DMS53 treated with DMSO at 0.1 percent for 48 hours (cell line): Measurements from ENCODE around the gene SLC38A1.
"Not testable (repeated sequence)": the region's sequence is repeated elsewhere in the genome, so short reads cannot be mapped to it uniquely, and the experiment has no call there.

ENCODE experiments used
- DNase-seq: peaks from one replicate; lab custom pipeline; 2025; ENCODE audit not compliant: unreplicated experiment; lab: John Stamatoyannopoulos, UW

Gene SLC38A1

DNA sequence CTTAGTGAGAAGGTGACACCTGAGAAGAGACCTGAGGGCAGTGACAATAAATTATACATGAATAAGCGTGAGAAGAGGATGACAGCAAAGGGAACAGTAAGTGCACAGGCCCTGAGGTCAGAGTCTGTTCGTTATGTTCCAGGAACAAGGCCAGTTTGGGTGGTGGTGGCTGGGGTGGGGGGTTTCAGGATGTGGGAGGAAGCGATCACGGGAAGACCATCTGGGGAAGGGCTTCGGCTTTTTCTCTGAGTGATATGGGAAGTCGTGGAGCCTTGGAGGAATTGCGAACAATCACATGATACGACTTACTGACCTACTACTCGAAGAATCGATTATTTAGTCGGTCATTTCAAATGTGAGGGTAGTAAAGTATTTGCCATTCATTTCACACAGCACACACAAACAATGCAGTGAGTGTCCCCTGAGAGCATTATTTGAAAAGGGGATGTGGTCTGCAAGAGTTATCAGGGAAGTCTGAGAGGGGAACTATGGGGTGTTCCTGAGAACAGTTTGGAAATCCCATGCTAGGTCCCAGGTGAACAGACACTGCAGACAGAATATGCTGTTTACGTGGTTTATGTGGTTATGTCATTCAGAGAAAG, 94.7 kb downstream of the SLC38A1 start:
- DNase-seq: no peak

GRCh38 chr12:46168426-46168825, 100.4 kb downstream of the SLC38A1 start:
- no peak for DNase-seq

GRCh38 chr12:46167412-46167811, 101.4 kb downstream of the SLC38A1 start:
- no peak for DNase-seq

GRCh38 chr12:46165191-46165590, 103.7 kb downstream of the SLC38A1 start:
- no peak for DNase-seq

- no peak for DNase-seq
Measured at GRCh38 chr12:46164186-46164761, 104.6 kb downstream of the SLC38A1 start.

DNA sequence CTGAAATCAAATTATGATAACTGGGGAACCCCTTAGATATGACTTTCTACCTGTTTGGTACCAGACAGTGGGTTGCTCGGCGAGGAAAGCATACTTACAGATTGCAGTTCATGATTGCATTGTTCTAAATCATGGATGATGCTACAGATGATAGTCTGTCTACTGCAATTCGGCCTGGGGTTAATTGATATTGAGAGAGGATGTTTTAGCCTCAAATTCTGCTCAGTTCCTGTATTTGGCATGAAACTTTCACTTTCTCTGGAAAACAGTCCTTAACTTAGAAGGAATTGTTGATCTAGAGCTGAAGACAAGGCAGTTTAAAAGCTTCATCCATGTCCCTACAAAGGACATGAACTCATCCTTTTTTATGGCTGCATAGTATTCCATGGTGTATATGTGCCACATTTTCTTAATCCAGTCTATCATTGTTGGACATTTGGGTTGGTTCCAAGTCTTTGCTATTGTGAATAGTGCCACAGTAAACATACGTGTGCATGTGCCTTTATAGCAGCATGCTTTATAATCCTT, 106.2 kb downstream of the SLC38A1 start:
- not testable (repeated sequence) for DNase-seq

DNA sequence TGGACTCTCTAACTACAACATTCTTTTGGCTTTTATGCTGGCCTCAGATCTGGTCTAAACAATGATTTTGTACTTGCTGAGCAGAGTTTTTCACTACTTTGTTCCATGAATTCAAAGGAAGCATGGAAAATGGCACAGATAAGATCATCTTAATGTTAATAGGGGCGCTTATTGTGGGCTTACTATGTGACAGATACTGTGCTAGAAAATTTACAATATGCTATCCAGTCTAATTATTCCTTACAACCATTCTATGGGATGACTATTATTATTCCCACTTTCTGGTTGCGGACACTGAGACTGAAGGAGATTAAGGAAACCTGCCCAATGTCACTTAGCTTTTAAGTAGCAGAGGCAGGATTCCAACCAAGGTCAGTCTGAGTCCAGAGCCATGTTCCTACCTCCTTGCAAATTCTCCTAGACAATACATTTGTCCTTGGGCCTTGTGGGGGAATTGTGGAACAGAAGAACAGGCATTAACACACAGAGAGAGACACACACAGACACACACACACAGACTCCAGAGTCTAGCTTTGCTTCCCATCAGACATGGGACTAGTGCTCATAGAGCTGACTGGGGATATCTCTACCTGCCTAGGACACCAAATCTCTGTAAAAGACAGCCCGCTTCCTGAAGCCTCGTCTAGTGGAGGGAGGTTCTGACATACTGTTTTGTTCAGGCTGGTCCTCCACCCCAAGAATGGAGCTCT, 107.7 kb downstream of the SLC38A1 start:
- DNase-seq: no peak

DNA sequence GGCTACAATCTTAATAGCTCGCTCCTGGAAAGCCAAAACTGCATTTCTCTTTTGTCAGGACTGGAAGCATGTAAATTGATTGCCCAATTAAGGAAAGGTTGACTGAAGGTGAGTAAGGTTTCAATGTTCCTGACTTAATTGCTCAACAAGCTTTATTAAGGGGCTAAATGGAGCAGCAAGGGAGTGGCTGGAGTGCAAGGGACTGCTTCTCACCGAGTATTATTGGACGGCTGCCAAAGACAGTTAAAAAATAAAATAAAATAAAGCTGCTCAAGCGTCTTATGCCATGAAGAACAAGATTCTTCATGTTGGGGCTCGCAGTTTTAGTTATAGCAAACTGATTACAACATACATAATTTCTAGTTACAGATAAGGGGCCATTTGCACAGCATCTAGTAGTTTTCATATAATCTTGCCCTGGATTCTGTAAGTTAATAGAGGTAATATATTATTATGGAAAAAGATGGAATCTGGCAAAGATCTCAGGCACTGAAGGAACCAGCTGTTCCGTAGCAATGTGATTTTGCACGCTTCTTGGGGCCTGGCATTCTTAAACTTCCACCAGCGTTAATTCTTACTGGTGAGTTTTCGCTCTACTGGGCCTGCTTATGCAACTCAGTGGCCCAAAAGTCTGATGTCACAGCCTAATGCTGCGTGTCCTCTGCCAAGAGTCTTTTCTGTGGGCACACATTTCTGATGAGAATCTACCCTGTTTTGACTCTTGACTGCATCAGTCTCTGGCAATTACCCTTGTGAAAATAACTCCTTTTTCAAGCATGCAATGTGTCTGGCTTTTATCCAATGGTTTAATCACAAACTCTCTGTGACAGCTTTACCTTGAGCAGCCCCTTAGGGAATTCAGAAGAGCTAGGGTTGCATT, 108.5 kb downstream of the SLC38A1 start:
- DNase-seq: no peak

DNA sequence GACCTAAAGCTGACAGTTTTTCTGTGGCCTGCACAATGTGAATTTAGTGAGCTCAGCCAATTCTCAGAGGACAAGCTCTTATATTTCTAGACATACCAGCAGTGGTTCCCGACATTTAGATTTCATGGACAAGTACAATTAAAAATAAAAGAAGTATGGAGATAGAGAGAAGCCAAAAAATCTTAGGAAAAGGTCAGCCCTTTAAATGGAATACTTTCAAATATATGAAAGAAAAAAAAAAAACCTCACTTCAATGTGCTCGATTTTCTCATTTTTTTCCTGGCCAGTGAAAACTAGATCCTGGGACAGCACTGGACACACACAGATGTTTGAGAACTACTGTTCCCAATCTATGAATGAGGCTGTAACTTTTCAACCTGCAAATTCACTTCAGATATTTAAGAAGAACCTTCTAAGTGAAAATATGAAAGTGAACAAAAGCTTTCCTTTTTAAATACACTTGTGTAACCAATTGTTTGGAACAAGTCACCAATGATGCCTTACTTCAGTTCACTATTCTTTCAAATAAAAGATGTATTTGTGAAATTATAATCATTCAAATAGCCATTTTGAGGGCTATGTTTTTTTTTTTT, 109.4 kb downstream of the SLC38A1 start:
- DNase-seq: no peak

GRCh38 chr12:46158501-46158900, 110.3 kb downstream of the SLC38A1 start:
- no peak for DNase-seq

DNA sequence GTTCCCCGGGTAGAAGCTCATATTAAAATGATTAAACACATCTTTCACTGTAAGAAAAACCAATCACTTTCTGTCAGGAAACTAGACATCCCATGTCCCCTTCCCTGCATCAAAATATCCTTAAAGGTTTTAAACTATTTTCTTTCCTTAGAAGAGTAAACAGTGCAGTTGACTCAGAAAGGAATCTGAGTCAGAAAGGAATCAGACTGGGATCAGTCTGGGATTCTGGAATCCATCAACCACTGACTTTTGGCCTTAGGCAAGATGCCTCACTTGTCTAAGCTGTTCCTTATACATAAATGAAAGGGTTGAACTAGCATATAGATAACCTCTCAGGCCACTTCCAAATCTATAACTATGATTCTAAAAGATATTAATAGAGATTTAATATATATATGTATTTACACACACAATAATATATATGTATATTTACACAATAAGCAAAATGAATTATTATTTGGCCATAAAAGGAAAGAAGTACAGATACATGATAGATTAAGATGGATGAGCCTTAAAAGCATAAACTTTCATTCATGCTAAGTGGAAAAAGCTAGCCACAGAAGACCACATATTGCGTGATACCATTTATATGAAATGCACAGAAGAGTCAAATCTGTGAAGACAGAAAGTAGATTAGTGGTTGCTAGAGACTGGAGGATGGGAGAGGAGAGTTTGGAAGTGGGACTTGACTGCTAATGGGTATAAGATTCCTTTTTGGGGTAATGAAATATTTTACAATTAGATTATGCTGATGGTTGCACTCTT, 114.4 kb downstream of the SLC38A1 start:
- DNase-seq: no peak

DNA sequence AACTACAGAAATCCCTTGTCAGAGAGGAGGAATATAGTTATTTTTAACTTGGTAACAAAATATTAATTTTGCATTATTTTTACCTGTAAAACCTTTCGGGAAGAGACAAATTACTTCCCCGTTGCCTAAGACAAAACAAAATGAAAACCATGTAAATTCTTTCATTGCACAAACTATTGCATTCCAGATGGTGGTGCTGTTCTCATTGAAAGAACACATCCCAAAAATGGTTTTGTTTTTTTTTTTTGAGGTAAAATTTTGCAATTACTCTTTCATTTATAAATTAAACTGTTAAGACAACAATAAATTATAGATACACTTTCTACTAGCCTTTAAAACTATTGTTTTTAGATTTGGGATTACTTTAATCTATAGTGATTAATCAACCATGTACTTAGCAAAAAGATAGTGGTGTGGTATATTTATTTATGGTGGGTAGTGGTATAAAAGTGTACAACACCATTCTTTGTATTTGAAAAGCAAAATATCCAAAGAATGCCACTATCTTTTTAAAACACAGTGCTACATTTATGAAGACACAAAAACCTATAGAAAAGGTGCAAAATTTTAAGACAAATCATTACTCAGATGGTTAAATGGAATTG, 115.5 kb downstream of the SLC38A1 start:
- DNase-seq: peak; percentile 58

DNA sequence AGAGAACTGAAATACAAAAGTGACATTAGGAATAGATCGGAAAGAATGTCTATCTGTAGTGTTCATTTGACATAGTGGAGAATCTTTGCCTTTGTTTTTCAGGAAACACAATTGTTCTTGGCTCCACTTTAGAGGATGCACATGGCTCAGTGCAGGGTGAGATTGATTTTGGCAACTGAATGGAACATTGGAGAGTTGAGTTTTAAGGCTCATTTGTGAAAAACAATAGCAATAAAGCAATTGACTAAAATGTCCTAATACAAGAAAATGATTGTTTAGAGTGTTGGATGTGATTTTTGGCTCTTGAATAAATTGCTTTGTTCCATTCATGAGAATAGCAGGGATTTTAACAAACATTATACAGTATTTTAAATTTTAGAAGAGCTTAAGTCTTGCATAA, 116.4 kb downstream of the SLC38A1 start:
- DNase-seq: no peak

- DNase-seq: no peak
Measured at GRCh38 chr12:46150735-46151134, 118.1 kb downstream of the SLC38A1 start.

DNA sequence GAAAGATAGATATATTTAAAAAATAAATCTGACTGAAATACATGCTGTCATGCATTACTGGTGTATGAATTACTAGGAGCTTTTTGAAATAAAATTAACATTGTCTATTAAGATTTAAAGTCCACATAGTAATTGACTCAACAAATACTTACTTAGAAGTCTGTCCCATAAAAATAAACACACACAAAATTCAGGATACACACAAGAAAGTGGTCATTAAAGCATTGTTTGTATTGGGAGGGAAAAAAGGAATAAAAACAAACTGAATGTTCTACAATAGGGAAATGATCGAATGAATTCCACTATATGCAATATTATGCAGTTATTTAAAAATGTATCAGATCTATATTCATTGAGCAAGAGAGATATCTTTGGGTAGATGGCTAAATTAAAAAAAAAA, 118.9 kb downstream of the SLC38A1 start:
- no peak for DNase-seq

DNA sequence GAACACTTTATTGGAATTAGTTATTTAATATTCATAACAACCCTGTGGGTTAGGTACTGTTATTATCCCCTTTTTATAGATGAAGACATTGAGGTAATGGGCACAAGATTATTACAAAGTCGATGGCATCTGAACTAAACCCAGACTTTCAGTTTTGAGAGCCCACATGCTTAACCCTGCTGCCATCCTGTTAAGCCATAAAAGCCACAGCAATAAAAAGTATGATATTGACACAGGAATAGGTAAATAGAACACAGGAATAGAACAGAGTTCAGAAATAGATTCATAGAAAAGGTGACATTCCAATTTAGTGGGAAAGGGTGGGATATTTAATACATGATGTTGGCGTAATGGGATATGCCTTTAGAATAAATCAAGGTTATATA, 119.8 kb downstream of the SLC38A1 start:
- peak; percentile 55 for DNase-seq

DNA sequence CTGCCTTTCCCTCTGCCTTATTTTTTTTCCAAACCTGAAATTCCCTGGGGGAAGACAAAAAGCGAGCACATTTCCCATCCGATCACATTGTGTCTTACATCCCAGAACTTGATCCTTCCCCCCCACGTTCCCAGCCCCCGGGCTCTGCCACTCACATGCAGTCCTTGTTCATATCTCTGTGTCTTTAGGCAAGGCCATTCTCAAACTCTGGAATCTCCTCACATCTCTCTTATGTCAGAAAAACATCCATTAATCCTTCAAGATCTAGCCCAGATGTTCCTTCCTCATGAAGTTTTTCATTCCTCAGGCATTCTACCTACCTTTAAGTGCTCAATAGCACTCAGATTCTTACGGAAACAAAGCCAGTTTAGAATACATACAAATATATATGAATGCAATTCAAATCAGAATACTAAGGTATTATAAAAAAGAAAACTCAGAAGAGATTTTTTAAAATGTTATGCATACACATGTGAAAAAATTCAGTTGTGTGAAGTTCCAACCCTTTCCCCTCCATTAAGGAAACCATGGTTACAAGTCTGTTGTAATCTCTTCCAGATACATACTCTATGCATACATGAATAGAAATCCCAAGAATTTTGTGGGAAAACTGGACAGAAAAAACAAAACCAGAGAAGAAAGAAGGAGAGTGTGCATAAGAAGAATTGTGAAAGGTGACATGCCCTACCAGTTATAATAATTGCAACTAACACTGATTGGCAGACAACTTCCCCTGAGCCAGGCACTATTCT, 120.3 kb downstream of the SLC38A1 start:
- DNase-seq: no peak

GRCh38 chr12:46147144-46147543, 121.7 kb downstream of the SLC38A1 start:
- DNase-seq: no peak

- DNase-seq: no peak
Measured at GRCh38 chr12:46145881-46146280, 123.0 kb downstream of the SLC38A1 start.
